Activated naive CD8-positive, alpha-beta T cell (primary cell): ENCODE measurements around the gene SLX4.
A peak's percentile ranks its signal among the peaks of the same experiment; 100 is the strongest.
"Not testable (repeated sequence)": the region's sequence is repeated elsewhere in the genome, so short reads cannot be mapped to it uniquely, and the experiment has no call there.

ENCODE experiments used
- H3K27ac Mint-ChIP-seq: one replicate; pipeline ENCODE4 v1.8.0; 2021; ENCODE audit warnings: mixed read lengths
- H3K27me3 Mint-ChIP-seq: one replicate; pipeline ENCODE4 v1.8.0; 2021; ENCODE audit warnings: mixed read lengths
- H3K36me3 Mint-ChIP-seq: one replicate; pipeline ENCODE4 v1.8.0; 2021; ENCODE audit warnings: mixed read lengths
- H3K4me1 Mint-ChIP-seq: one replicate; pipeline ENCODE4 v1.8.0; 2021; ENCODE audit warnings: low read depth, mixed read lengths
- H3K4me3 Mint-ChIP-seq: one replicate; pipeline ENCODE4 v1.8.0; 2021; ENCODE audit warnings: mild to moderate bottlenecking, mixed read lengths
- H3K9me3 Mint-ChIP-seq: one replicate; pipeline ENCODE4 v1.8.0; 2021; ENCODE audit warnings: low read depth, mixed read lengths

SLX4 gene

DNA sequence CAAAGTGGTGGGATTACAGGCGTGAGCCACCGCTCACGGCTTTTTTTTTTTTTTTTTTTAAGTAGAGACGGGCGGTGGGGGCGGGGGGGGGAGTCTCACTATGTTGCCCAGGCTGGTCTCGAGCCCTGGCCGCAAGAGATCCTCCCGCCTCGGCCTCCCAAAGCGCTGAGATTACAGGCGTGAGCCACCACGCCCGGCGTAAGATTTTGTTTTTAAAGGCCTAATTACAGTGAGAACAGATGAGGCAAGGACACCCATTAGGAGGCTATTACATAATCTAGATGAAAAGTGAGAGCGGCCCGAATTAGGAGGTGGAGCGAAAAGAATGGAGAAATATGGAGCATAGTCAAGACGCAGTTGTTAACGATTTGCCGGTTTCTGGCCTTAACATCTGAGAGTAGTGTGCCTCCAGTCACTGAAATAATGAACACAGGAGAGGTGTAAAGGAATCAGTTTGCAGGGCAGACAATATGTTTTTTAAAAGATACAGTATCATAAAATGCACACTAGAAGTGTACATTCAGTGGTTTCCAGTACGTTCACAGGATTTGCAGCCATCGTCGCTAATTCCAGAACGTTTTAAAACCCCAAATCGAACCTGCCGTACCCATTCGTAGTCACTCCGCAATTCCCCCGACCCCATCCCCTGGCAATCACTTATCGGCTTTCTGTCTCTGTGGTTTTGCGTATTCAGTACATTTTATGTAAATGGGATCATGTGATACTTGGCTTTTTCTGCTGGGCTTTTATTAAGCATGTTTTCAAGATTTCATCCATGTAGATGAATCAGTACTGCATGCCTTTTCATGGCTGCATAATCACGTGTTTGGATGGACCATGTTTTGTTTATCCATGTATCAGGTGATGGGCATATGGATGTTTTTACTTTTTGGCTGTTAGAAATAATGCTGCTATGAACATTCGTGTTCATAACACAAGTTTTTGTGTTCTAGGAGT is 1.4 kb upstream of the SLX4 start:
- Mint-ChIP-seq H3K27me3 (no peaks in the 10 kb centered on the region), H3K36me3 (peaks cover 3% of the 10 kb centered on the region), H3K4me3 (peak overlapping the region; percentile 99), H3K4me1 (peaks cover 49% of the 10 kb centered on the region), H3K27ac (peak overlapping the region; percentile 80), H3K9me3 (no peaks in the 10 kb centered on the region)

DNA sequence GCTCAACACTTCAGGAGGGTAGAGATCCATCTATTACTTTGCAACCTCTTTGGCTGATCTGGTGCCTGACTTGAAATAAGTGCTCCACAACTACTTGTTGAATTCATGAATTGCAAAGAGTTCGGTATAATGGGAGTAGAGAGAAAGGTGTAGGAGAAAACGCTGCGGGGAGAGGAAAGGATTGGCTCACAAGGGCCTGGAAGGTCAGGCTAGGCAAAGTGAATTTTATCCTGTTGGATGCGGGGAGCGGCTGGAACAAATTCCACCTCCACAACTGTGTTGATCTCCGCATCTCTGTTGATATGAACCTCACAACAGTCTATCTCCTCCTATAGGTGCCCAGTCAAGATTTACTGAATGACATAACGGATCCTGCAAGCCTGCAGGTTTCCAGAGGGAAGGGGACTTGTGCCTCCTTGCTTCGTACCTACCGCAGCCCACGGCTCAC is 684 bp downstream of the SLX4 start:
- no peaks in the 10 kb centered on the region for H3K9me3 Mint-ChIP-seq
- H3K27ac Mint-ChIP-seq: peak overlapping the region; percentile 46
- no peaks in the 10 kb centered on the region for H3K27me3 Mint-ChIP-seq
- peaks cover 2% of the 10 kb centered on the region for H3K36me3 Mint-ChIP-seq
- H3K4me3 Mint-ChIP-seq: peak overlapping the region; percentile 99
- H3K4me1 Mint-ChIP-seq: peaks cover 52% of the 10 kb centered on the region

DNA sequence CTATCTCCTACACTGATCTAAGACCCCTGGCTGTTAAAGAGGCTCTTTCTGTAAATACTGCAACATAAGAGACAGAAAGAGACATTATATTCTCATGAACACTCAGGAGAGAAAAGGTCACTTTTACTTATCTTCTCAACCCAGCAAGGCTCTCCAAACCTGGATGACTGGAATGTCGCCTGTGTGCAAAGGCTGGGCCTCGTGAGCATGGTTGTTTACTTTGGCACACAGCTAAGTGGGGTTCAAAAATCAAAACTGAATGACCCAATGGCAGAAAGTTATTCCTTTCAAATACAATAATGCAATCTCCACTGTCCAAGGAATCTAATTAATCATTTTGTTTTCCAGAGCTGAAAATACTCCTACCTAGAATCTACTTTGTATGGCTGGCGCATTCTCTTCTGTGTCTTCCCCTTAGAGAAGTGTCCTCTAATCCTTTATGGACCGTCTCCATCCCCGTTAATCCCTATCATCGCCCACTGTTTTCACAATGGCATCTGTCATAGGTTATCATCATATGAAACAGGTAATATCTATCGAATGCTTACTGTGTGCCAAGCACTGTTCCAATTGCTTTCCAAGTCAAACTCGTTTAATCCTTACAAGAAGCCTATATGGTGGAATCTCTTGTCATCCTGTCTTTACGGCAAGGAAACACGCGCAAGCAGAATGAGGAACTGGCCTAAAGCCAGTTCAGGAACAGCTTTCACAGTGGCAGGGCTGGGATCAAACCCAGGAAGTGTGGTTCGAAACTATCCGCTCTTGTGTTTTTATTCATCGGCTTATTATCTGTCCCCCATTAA is 1.3 kb downstream of the SLX4 start:
- Mint-ChIP-seq H3K4me3 (peak overlapping the region; percentile 99), H3K27me3 (no peaks in the 10 kb centered on the region), H3K9me3 (no peaks in the 10 kb centered on the region), H3K27ac (peak overlapping the region; percentile 46), H3K4me1 (peaks cover 46% of the 10 kb centered on the region), H3K36me3 (peaks cover 2% of the 10 kb centered on the region)

DNA sequence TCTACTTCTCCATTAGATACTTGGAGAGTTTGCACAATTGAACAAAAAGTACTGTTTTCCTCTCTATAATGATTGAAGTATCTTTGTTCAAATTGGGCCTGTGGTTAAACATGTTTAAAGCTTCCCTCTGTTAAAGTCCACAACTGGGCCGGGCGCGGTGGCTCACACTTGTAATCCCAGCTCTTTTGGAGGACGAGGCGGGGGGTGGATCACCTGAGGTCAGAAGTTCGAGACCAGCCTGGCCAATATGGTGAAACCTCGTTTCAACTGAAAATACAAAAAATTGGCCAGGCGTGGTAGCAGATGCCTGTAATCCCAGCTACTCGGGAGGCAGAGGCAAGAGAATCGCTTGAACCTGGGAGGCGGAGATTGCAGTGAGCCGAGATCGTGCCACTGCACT is 2.4 kb downstream of the SLX4 start:
- not testable (repeated sequence) for H3K27ac Mint-ChIP-seq, H3K4me3 Mint-ChIP-seq, H3K9me3 Mint-ChIP-seq, H3K36me3 Mint-ChIP-seq, H3K27me3 Mint-ChIP-seq
- H3K4me1 Mint-ChIP-seq: peaks cover 36% of the 10 kb centered on the region

DNA sequence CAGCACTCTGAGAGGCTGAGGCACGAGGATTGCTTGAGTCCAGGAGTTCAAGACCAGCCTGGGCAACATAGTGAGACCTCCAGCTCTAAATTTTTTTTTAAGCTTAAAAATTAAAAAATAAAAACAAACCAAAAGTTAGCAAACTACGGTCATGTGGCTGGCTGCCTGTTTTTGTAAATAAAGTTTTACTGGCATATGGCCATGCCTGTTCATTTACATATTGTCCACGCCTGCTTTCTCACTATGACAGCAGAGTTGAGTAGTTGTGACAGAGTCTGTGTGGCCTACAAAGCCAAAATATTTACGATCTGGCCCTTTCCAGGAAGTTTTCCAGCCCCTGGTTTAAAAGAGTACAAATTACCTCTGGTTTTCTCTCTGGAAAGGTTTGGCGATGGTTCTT is 3.3 kb downstream of the SLX4 start:
- no peak overlapping the region for H3K4me3 Mint-ChIP-seq

DNA sequence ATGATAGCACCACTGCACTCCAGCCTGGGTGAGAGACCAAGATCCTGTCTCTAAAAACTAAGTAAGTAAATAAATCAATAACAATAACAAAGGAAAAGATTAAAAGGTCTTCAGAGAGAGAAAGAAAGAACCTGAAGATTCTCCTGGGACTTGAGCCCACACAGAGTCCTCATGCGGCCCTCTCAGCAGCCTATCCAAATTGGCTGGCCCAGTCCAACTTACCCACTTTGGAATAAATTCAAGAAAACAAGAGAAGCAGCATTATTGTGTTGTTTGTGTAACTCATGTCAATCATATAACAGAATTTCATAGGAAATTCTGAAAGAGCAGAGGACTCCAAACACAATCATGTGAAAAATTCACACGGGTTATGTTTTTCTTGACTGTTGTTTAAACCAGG is 3.8 kb downstream of the SLX4 start:
- Mint-ChIP-seq H3K27ac (no peak overlapping the region), H3K9me3 (no peaks in the 10 kb centered on the region), H3K4me3 (no peak overlapping the region), H3K4me1 (peaks cover 26% of the 10 kb centered on the region), H3K27me3 (no peaks in the 10 kb centered on the region), H3K36me3 (peaks cover 2% of the 10 kb centered on the region)

More for the DNA sequence above, 3.3 kb downstream of the SLX4 start:
- Mint-ChIP-seq H3K4me1 (peaks cover 30% of the 10 kb centered on the region), H3K36me3 (peaks cover 2% of the 10 kb centered on the region), H3K27ac (no peak overlapping the region), H3K9me3 (no peaks in the 10 kb centered on the region), H3K27me3 (no peaks in the 10 kb centered on the region)

DNA sequence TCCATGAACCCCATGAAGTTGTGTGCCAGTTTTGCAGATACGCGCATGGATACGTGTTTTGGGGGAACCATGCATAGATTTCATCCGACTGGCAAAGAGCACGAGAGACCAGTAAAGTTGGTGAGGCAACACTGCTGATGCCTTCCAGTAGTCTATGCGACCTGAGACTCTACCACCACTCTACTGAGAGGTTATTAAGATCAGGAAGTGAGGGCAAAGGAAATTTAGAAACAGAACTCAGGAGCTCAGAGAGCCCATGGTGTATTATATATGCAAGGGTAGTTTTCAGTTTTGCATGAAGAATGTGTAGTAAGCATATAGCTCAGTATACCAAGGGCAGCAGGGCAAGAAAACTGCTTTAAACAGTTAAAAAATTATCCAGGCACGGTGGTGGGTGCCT is 4.2 kb downstream of the SLX4 start:
- no peaks in the 10 kb centered on the region for H3K9me3 Mint-ChIP-seq
- no peak overlapping the region for H3K4me3 Mint-ChIP-seq

DNA sequence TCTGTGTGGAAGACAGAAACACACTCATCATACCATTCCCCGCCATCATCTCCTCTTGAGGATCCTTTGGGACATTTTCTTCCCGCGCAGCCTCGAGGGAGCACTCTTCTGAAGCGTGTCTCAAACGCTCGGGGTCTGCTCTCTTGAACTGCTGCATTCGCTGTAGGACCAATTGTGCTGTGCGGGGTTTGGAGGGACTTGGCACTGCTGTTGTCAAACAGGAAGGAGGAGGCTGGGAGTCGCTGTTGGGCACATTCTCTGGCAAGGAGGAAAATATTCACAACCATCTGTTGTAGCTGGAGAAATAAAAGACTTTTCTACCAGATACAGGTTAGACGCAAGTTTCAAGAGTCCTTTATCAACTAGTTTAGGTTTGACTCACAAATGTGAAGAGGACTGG is 5.0 kb downstream of the SLX4 start:
- peaks cover 19% of the 10 kb centered on the region for H3K4me1 Mint-ChIP-seq
- H3K27ac Mint-ChIP-seq: no peak overlapping the region
- H3K36me3 Mint-ChIP-seq: peaks cover 4% of the 10 kb centered on the region
- no peaks in the 10 kb centered on the region for H3K9me3 Mint-ChIP-seq
- H3K27me3 Mint-ChIP-seq: no peaks in the 10 kb centered on the region
- no peak overlapping the region for H3K4me3 Mint-ChIP-seq

More for the DNA sequence above, 4.2 kb downstream of the SLX4 start:
- peaks cover 24% of the 10 kb centered on the region for H3K4me1 Mint-ChIP-seq
- no peak overlapping the region for H3K27ac Mint-ChIP-seq
- peaks cover 2% of the 10 kb centered on the region for H3K36me3 Mint-ChIP-seq
- H3K27me3 Mint-ChIP-seq: no peaks in the 10 kb centered on the region

DNA sequence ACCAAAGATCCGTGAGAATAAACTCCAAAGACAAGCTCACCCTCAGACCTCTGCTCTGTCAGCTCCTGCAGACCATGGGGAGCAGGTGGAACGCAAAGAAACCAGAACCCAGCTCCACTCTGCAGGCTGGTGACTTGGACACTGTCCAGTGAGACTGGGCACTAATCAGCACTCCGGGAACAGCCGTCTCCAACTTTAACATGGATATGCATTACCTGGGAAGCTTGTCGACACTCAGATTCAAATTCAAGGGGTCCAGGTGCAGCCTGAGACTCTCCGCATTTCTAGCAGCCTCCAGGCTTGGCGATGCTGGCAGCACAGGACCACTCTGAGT is 9.1 kb downstream of the SLX4 start:
- H3K27ac Mint-ChIP-seq: no peak overlapping the region
- H3K9me3 Mint-ChIP-seq: no peaks in the 10 kb centered on the region
- H3K36me3 Mint-ChIP-seq: peaks cover 14% of the 10 kb centered on the region
- no peaks in the 10 kb centered on the region for H3K27me3 Mint-ChIP-seq
- H3K4me1 Mint-ChIP-seq: peaks cover 4% of the 10 kb centered on the region
- no peak overlapping the region for H3K4me3 Mint-ChIP-seq

DNA sequence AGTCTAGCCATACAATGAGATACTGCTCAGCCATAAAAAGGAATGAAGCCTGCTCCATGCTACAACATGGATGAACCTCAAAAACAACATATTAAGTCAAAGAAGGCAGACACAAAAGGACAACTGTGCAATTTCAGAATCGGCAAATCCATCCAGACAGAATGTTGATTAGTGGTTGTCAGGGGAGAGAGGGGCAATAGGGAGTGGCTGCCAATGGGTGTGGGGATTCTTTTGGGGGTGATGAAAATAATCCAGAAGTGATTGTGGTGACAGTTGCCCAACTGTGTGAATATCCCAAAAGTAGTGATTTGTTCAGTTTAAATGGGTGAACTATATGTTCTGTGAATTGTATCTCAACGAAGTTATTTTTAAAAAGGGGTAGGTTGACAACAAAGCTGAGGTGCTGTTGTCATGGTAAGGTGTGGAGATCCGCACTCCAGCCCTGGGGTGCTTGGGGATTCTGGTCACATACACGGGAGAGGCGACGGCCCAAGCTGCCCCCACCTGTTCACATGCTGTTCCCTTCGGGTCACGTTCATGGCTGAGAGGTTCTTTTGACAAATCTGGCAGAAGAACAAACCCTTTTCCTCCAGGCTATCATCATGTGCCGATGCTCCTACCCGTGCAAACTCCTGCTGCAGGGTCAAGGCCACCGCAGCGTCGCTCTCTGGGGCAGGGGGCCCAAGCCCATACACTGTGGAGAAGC is 9.6 kb downstream of the SLX4 start:
- H3K9me3 Mint-ChIP-seq: no peaks in the 10 kb centered on the region

DNA sequence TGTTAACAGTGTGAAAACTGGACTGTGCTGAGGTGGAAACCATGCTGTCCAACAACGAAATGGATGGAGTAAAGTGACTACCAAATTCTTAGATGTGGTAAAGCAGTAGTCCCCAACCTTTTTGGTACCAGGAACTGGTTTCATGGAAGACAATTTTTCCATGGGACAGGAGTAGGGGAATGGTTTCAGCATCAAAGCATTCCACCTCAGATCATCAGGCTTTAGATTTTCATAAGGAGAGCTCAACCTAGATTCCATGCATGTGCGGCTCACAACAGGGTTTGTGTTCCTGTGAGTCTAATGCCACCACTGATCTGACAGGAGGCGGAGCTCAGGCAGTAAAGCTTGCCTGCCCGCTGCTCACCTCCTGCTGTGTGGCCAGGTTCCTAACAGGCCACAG is 11.5 kb downstream of the SLX4 start:
- peaks cover 11% of the 10 kb centered on the region for H3K36me3 Mint-ChIP-seq
- no peaks in the 10 kb centered on the region for H3K9me3 Mint-ChIP-seq
- H3K4me3 Mint-ChIP-seq: no peak overlapping the region
- no peaks in the 10 kb centered on the region for H3K27me3 Mint-ChIP-seq
- H3K27ac Mint-ChIP-seq: no peak overlapping the region
- no peaks in the 10 kb centered on the region for H3K4me1 Mint-ChIP-seq

More for the DNA sequence above, 9.6 kb downstream of the SLX4 start:
- H3K27ac Mint-ChIP-seq: no peak overlapping the region
- no peak overlapping the region for H3K4me3 Mint-ChIP-seq
- peaks cover 11% of the 10 kb centered on the region for H3K36me3 Mint-ChIP-seq
- H3K27me3 Mint-ChIP-seq: no peaks in the 10 kb centered on the region
- H3K4me1 Mint-ChIP-seq: no peaks in the 10 kb centered on the region

DNA sequence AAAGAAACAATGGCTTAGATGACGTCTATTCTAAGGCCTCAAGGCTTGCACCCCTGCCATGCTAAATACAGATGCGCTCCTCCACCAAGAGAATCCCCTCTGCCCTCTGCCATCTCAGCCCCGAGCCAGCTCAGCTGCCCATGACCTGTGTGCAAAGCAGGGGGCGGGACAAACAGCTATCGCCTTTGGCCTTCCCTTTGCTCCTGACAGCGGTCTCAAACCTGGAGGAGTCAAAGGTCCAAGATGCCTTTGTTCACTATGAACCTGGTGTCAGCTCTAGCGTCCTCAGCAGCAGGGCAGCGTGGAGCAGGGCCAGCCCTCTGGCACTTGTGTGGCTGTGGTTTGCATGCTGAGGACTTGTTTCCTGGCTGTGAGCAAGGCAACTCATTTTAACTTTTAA is 12.3 kb downstream of the SLX4 start:
- H3K27me3 Mint-ChIP-seq: no peaks in the 10 kb centered on the region
- no peak overlapping the region for H3K27ac Mint-ChIP-seq
- H3K36me3 Mint-ChIP-seq: peaks cover 11% of the 10 kb centered on the region
- H3K4me1 Mint-ChIP-seq: no peaks in the 10 kb centered on the region
- H3K9me3 Mint-ChIP-seq: no peaks in the 10 kb centered on the region
- no peak overlapping the region for H3K4me3 Mint-ChIP-seq

DNA sequence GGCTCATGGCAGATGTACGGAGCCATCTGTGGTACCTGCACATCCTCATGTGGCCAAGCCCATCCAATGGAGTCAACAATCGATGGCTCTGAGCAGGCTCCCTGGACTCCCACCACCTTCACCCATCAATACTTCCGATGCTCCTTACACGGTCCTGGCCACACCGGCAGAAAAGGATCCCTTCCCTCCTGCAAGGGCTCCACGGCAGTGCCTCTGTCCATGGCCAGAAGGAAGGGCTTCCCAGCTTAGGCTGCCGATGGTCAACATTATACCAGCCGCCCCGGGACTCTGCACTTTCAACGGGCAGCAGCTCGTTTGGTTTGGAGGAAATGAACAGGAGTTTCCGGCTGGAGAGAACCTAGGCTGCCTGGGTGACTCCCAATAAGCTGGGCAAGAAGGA is 13.2 kb downstream of the SLX4 start:
- H3K27ac Mint-ChIP-seq: no peak overlapping the region
- no peaks in the 10 kb centered on the region for H3K4me1 Mint-ChIP-seq
- no peak overlapping the region for H3K4me3 Mint-ChIP-seq
- H3K9me3 Mint-ChIP-seq: no peaks in the 10 kb centered on the region
- peaks cover 11% of the 10 kb centered on the region for H3K36me3 Mint-ChIP-seq
- H3K27me3 Mint-ChIP-seq: no peaks in the 10 kb centered on the region

DNA sequence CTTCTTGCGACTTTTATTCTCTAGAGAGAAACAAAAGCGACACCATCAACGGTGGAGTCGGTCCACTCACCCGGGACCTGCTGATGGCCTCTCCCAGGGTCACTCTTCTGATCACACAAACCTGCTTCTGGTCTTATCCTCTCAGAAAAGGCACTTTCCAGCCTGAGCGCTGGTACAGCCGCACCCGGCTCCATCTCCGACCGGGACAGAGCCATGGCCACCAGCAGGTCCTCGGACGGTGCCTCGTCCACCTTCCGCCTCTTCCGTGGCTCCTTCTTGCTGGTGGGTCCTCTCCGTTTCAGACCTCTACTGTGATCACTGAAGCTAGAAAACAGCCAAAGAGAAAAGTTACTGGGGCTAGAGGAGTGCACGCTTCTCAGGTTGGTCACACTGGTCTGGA is 13.7 kb downstream of the SLX4 start:
- Mint-ChIP-seq H3K9me3 (no peaks in the 10 kb centered on the region), H3K27ac (no peak overlapping the region), H3K4me3 (no peak overlapping the region), H3K36me3 (peaks cover 11% of the 10 kb centered on the region), H3K27me3 (no peaks in the 10 kb centered on the region), H3K4me1 (no peaks in the 10 kb centered on the region)

DNA sequence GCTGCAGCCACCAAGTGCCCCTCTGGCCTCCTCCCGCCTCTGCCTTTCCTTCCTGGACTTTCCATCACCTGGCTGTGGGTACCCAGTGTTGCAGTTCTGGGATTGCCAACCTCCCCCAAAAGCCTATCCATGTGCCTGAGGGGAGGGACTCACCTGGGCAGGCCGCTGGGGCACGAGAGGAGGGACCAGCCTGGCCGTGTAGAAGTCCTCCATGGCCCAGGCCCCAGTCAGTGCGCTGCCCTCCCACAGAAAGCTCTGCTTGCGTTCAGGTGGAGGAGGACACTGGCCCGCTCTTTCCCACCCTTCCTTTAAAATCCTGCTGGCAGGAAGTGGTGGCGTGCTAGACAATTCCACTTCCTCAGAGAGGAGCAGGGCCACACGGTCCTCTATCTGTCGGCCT is 14.2 kb downstream of the SLX4 start:
- Mint-ChIP-seq H3K27me3 (no peaks in the 10 kb centered on the region), H3K9me3 (no peaks in the 10 kb centered on the region), H3K4me1 (no peaks in the 10 kb centered on the region), H3K4me3 (no peak overlapping the region), H3K27ac (no peak overlapping the region), H3K36me3 (peaks cover 11% of the 10 kb centered on the region)
